PC-9 (cell line): ENCODE measurements around the gene FOXO3. TPM values are rescaled to one million over a fixed set of nuclear protein-coding genes. Genes with fewer than 3 reads are reported as not detected.

Experiments
- BruUV-seq: library from RNA; stranded (reverse); fragments of 400-500 nt; replicated peaks from 2 replicates; lab custom pipeline; 2021; lab: Mats Ljungman, UMichigan
- CTCF ChIA-PET: fragments of 300-600 bp; sonication (Branson Sonifier 250); formaldehyde crosslinking; loops from one replicate; lab custom pipeline; 2022; ENCODE audit warnings: antibody characterized with exemption; lab: Charles Lee
- POLR2A ChIA-PET: fragments of 300-600 bp; sonication (Branson Sonifier 250); formaldehyde crosslinking; loops from one replicate; lab custom pipeline; 2022; ENCODE audit warnings: antibody characterized with exemption; ENCODE audit not compliant: unreplicated experiment; lab: Charles Lee
- DNase-seq, 2 experiments: peaks; one replicate each; pipeline versions ENCODE4 v3.0.0 to v3.0.0-alpha.2; 2015 to 2022; ENCODE audit warnings: mixed read lengths in 1 of 2
- H2AFZ ChIP-seq: fragments of 200-600 bp; sonication (generic); 2 replicates; pipeline ENCODE4 v1.8.1; 2017; ENCODE audit warnings: antibody characterized with exemption
- H3F3A ChIP-seq: fragments of 200-600 bp; sonication (generic); 2 replicates; pipeline ENCODE4 v1.8.1; 2017; ENCODE audit warnings: antibody characterized with exemption, mild to moderate bottlenecking, low read depth; ENCODE audit not compliant: insufficient read depth
- H3K27ac ChIP-seq: fragments of 200-600 bp; sonication (generic); 2 replicates; pipeline ENCODE4 v1.6.1; 2016; ENCODE audit warnings: mixed run types
- H3K27me3 ChIP-seq: fragments of 200-600 bp; sonication (generic); 2 replicates; pipeline ENCODE4 v1.6.1; 2016; ENCODE audit warnings: low read depth, mixed run types; ENCODE audit not compliant: insufficient read depth
- H3K36me3 ChIP-seq: fragments of 200-600 bp; sonication (generic); 2 replicates; pipeline ENCODE4 v1.6.1; 2016; ENCODE audit warnings: low read depth, mixed run types
- H3K4me1 ChIP-seq: fragments of 200-600 bp; sonication (generic); replicated peaks from 2 replicates; pipeline ENCODE4 v1.6.1; 2016; ENCODE audit warnings: mixed run types; ENCODE audit not compliant: insufficient read depth
- H3K4me2 ChIP-seq: fragments of 200-600 bp; sonication (generic); 2 replicates; pipeline ENCODE4 v1.6.1; 2017; ENCODE audit warnings: mixed run types
- H3K4me3 ChIP-seq: fragments of 200-600 bp; sonication (generic); 2 replicates; pipeline ENCODE4 v1.6.1; 2016; ENCODE audit warnings: mixed run types
- H3K79me2 ChIP-seq: fragments of 200-600 bp; sonication (generic); 2 replicates; pipeline ENCODE4 v1.6.1; 2017; ENCODE audit warnings: low read depth, mixed run types
- H3K9me2 ChIP-seq: fragments of 200-600 bp; sonication (generic); 2 replicates; pipeline ENCODE4 v1.8.1; 2017; ENCODE audit warnings: mild to moderate bottlenecking; ENCODE audit not compliant: insufficient read depth
- H3K9me3 ChIP-seq: fragments of 200-600 bp; sonication (generic); 2 replicates; pipeline ENCODE4 v1.8.1; 2016; ENCODE audit warnings: low read depth; ENCODE audit not compliant: insufficient read depth
- H4K20me1 ChIP-seq: fragments of 200-600 bp; sonication (generic); 2 replicates; pipeline ENCODE4 v1.8.1; 2017; ENCODE audit not compliant: insufficient read depth
- CTCF ChIP-seq: fragments of 200-600 bp; sonication (generic); conservative IDR thresholded peaks from 2 replicates; pipeline ENCODE4 v1.6.1; 2017; ENCODE audit warnings: mixed run types, antibody characterized with exemption, mild to moderate bottlenecking, moderate library complexity
- EZH2 ChIP-seq: fragments of 200-600 bp; sonication (generic); IDR thresholded peaks from 2 replicates; pipeline ENCODE4 v1.8.0; 2017; ENCODE audit warnings: antibody characterized with exemption, low read depth
- intact Hi-C: fragments of 100-400 bp; cut with micrococcal nuclease; formaldehyde crosslinking; loops from one replicate; pipeline ENCODE4 v1.10.0; 2022; ENCODE audit not compliant: unreplicated experiment
- total RNA-seq: library from RNA; stranded (reverse); gene quantifications from 2 replicates; pipeline ENCODE4 v1.2.3, GENCODE V29; 2021

The FOXO3 gene
- total RNA-seq, 1 experiment from 2014 or later = 59.4 TPM

DNA sequence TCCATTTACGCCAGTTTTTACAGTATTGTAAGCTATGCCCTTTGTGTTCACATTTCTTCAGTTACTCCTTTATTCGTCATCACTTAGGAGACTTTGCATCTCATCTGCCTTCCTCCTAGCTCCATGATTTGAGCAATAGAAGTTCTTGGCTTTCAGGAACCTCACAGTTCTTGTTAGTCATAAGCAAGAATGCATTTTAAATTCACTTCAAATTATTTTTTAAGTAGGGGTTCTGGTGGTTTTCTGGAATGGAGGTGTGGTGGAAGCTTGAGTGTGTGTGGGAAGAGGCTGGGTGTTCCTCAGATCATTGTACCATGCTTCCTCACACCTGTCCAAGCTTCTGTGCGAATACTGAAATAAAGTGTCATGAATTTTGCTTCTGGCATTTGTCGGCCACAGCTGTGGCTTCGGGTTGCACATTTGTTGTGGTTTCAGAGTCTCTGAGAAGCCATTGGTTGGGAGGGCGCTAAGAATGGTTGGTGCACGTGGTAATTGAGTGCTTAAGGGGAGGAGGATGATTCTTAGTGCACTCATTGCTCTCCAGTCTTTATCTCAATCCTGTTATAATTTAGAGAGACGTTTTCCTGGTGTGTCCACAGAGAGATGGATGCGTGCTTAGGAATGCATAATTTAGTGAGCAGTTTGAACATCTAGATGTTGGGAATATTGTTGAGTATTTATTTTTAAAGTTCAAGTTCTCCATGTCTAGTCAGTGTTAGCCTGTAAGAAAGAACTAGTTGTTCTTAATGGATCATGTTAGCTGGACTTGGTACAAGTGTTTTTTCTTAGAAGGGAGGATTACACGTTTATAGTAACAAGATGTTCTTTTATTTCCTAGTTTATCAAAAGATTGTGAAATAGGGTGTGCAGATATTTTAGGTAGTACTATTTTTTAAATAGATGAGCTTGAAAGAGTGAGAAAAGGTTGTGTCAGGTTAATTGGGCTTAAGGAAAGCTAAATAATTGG, 31.9 kb downstream of the FOXO3 start:
- H3K27ac ChIP-seq = peak overlapping the region; percentile 20; the same call in 1 of the 2 replicates
- no peak for TF ChIP-seq EZH2
- TF ChIP-seq CTCF = no peak

GRCh38 chr6:108594151-108594550, 33.4 kb downstream of the FOXO3 start:
- Histone ChIP-seq H3K4me1 (peaks cover 59% of the 10 kb centered on the region), H3K9me2 (no peaks in the 10 kb centered on the region), H3K27ac (peak overlapping the region; percentile 22; the same call in 1 of the 2 replicates), H4K20me1 (peaks cover 98% of the 10 kb centered on the region), H3K4me2 (no peak overlapping the region), H3F3A (peaks cover 45% of the 10 kb centered on the region), H3K36me3 (peaks cover 12% of the 10 kb centered on the region), H3K4me3 (no peak overlapping the region), H3K27me3 (no peaks in the 10 kb centered on the region), H3K9me3 (no peaks in the 10 kb centered on the region), H3K79me2 (peaks cover 100% of the 10 kb centered on the region), H2AFZ (no peak overlapping the region)
- CTCF ChIA-PET = interaction anchor here (0.7 kb wide), 1 partner anchor 136 kb away, joined by 14 read pairs; no protein-coding TSS in a partner anchor
- BruUV-seq = no TSS peak
- POLR2A ChIA-PET = no interaction called here
- intact Hi-C loops = no loop called here
- no peak for DNase-seq
- no peak for TF ChIP-seq EZH2
- no peak for TF ChIP-seq CTCF

More for the DNA sequence above, 31.9 kb downstream of the FOXO3 start:
- Histone ChIP-seq H3F3A (peaks cover 60% of the 10 kb centered on the region), H2AFZ (no peak overlapping the region), H3K9me2 (no peaks in the 10 kb centered on the region), H3K79me2 (peaks cover 100% of the 10 kb centered on the region), H3K4me3 (no peak overlapping the region), H3K36me3 (peaks cover 12% of the 10 kb centered on the region), H3K4me1 (peaks cover 74% of the 10 kb centered on the region), H3K27me3 (no peaks in the 10 kb centered on the region), H4K20me1 (peaks cover 98% of the 10 kb centered on the region), H3K9me3 (no peaks in the 10 kb centered on the region), H3K4me2 (no peak overlapping the region)
- DNase-seq = peak; percentile 51 to 57
- no TSS peak for BruUV-seq
- intact Hi-C loops = no loop called here
- POLR2A ChIA-PET = interaction anchor here (0.5 to 0.6 kb wide), 3 partner anchors 31 to 203 kb away, joined by 3 to 7 read pairs (median 3); no protein-coding TSS in a partner anchor
- CTCF ChIA-PET = no interaction called here

DNA sequence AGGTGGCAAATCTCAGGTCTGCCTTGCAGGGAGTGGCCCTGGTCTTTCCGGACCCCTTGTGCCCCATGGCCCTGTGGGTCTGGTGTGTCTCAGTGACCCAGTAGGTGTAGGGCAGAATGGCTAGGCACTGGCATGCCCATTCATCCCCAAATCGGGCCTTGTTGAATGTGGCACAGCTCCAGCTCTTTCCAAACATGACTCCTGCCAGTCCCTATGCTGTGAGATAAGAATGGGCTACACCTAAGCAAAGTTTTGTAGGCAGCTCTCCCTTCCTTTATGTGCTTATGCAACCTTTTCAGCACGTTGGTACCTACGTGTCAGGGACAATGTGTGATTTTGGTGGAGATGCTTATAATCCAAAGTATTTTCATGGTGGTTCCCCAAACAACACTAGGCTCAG, 33.9 kb downstream of the FOXO3 start:
- H4K20me1 ChIP-seq = peaks cover 98% of the 10 kb centered on the region
- no TSS peak for BruUV-seq
- H3F3A ChIP-seq = peaks cover 43% of the 10 kb centered on the region
- peaks cover 100% of the 10 kb centered on the region for H3K79me2 ChIP-seq
- intact Hi-C loops = no loop called here
- H3K4me1 ChIP-seq = peaks cover 54% of the 10 kb centered on the region
- no peaks in the 10 kb centered on the region for H3K9me2 ChIP-seq
- H3K27me3 ChIP-seq = no peaks in the 10 kb centered on the region
- H3K27ac ChIP-seq = peak overlapping the region; percentile 22; the same call in 1 of the 2 replicates
- no peak overlapping the region for H2AFZ ChIP-seq
- no peak for DNase-seq
- POLR2A ChIA-PET = no interaction called here
- no peaks in the 10 kb centered on the region for H3K9me3 ChIP-seq
- CTCF ChIA-PET = no interaction called here
- no peak overlapping the region for H3K4me3 ChIP-seq
- no peak overlapping the region for H3K4me2 ChIP-seq
- TF ChIP-seq EZH2 (no peak), CTCF (no peak)
- peaks cover 12% of the 10 kb centered on the region for H3K36me3 ChIP-seq
